ENCODE results near the gene SMYD1. TPM values are rescaled to one million over a fixed set of nuclear protein-coding genes. Genes with fewer than 3 reads are reported as not detected.

SMYD1 gene
- total RNA-seq, 2 donors from 2014 or later: not detected

DNA sequence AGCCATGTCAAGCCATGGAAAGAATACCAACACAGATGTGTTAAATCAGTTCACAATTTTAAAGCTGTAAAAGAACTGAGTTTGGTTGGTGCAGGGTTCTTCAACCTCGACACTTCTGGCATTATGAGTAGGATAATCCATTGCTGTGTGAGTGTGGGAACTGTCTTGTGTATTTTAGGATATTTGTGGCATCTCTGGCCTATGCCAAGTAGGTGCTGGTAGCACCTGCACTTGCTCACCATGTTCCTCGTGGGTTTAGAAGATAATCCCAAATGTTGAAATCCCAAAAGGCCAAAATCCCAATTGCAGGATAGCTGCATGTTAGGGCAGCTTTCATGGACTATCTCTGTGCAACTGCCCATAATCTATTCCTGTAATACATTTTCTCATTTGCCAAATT is 15.8 kb upstream of the SMYD1 start:
- peaks cover 9 to 21% of the 10 kb centered on the region in 2 donors for H3K4me1 ChIP-seq (ENCODE audit: control insufficient read depth in 1 of 2, low read depth in 2 of 2)
- no peaks in the 10 kb centered on the region for H3K9me3 ChIP-seq
- no peak overlapping the region for H3K4me3 ChIP-seq
- TF ChIP-seq, protein P1, sequence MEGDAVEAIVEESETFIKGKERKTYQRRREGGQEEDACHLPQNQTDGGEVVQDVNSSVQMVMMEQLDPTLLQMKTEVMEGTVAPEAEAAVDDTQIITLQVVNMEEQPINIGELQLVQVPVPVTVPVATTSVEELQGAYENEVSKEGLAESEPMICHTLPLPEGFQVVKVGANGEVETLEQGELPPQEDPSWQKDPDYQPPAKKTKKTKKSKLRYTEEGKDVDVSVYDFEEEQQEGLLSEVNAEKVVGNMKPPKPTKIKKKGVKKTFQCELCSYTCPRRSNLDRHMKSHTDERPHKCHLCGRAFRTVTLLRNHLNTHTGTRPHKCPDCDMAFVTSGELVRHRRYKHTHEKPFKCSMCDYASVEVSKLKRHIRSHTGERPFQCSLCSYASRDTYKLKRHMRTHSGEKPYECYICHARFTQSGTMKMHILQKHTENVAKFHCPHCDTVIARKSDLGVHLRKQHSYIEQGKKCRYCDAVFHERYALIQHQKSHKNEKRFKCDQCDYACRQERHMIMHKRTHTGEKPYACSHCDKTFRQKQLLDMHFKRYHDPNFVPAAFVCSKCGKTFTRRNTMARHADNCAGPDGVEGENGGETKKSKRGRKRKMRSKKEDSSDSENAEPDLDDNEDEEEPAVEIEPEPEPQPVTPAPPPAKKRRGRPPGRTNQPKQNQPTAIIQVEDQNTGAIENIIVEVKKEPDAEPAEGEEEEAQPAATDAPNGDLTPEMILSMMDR (IDR thresholded peaks at IDR 0.05): no peak
- no peak for ATAC-seq (ENCODE audit: insufficient number of reproducible peaks, low FRiP score, low read depth)
- H3K36me3 ChIP-seq: no peaks in the 10 kb centered on the region
- no peaks in the 10 kb centered on the region for H3K27me3 ChIP-seq (replicated peaks; ENCODE audit: insufficient read depth)
- H3K27ac ChIP-seq: no peak overlapping the region
- DNase-seq (ENCODE audit: low spot score): no peak

DNA sequence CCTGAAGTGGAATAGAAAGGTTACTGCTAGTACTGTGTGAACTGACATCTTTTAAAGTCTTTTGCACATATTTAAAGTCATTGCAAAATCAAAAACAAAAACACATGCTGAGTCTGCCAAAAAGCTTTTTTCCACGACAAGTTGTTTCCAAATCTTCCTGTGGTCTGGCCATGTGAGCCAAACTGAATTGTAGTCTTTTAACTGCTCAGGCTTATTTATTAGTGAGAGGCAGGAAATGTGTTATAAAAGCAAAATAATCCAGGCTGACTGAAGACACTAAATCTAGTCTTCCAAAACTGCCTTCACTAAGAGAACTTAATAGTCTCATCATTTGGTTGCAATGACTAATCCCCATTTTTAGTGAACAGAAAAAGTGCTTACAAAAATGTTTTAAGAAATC is 14.3 kb upstream of the SMYD1 start:
- Histone ChIP-seq H3K27me3 (replicated peaks; ENCODE audit: insufficient read depth) (no peaks in the 10 kb centered on the region), H3K36me3 (no peaks in the 10 kb centered on the region), H3K4me1 (ENCODE audit: control insufficient read depth in 1 of 2, low read depth in 2 of 2) (peaks cover 9 to 21% of the 10 kb centered on the region in 2 donors), H3K4me3 (no peak overlapping the region), H3K9me3 (no peaks in the 10 kb centered on the region), H3K27ac (no peak overlapping the region)
- no peak for ATAC-seq (ENCODE audit: insufficient number of reproducible peaks, low FRiP score, low read depth)
- TF ChIP-seq, protein P1 (IDR thresholded peaks at IDR 0.05): no peak
- DNase-seq (ENCODE audit: low spot score): no peak

DNA sequence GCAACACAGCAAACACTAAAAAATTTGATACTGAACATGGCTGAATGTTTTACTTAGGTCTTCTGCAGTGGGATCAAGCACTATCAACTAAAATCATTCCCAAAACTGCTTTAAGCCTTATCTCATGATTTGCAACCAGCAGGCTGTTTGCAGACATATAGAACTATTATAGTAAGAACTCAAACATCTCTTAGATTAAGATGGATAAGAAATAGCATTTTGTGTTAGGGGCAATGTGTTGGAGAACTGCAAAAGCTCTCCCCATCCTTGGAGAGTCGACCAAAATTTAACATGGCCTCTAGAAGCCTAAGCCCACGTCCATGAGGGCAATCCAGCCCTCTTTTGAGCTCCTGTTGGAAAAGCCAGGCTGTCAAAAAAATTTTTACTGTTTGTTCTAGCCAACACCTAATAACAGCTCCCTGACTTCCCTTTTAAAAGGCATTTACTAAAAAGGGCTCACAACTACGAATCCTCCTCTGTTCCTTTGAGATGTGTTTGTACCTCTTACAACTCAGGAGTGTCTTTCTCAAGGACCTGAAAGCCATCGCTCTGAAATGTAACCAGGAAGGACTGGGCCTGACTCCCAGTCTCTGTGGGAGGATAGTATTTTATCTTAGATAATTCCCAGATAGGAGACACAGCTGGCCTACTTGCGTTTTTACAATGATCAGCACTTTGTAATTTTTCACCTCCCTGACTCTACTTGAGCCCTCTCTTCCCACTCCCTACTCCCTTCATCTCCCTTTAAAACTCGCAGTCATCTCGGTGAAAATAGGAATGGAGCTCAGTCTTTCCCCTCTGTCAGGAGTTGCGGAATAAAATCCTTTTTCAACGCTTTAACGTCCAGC is 13.5 kb upstream of the SMYD1 start:
- Histone ChIP-seq H3K9me3 (no peaks in the 10 kb centered on the region), H3K27me3 (replicated peaks; ENCODE audit: insufficient read depth) (no peaks in the 10 kb centered on the region), H3K27ac (peak overlapping the region; percentile 92 to 96), H3K36me3 (no peaks in the 10 kb centered on the region), H3K4me1 (ENCODE audit: control insufficient read depth in 1 of 2, low read depth in 2 of 2) (peaks cover 9 to 21% of the 10 kb centered on the region in 2 donors), H3K4me3 (peak overlapping the region; percentile 97)
- TF ChIP-seq, protein P1 (IDR thresholded peaks at IDR 0.05): no peak
- DNase-seq (ENCODE audit: low spot score): no peak
- ATAC-seq (ENCODE audit: insufficient number of reproducible peaks, low FRiP score, low read depth): no peak

DNA sequence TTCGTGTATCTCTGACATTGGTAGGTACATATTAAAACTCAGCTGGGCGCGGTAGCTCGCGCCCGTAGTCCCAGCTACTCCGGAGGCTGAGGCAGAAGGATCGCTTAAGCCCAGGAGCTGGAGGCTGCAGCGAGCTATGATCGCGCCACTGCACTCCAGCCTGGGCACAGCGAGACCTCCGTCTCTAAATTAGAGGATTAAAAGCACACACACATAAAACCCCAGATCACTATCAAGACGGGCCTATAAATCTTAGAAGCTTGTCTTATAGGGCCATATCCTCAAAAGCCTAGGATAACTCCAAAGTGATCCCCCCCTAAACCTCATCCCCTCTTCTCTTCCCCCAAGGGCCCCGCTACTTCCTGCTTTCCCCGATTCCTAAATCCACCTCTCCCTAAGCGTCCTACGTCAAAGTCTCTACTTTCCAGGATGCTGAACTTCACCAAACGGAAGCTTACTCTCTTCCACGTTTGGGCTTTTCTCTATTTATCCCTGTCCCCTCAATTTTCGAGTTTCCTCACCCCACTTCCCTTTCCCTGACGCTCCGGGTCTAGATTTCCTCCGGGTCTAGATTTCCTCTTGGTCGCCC is 12.7 kb upstream of the SMYD1 start:
- Histone ChIP-seq H3K27ac (peak overlapping the region; percentile 92 to 96), H3K36me3 (no peaks in the 10 kb centered on the region), H3K4me1 (ENCODE audit: control insufficient read depth in 1 of 2, low read depth in 2 of 2) (peaks cover 9 to 21% of the 10 kb centered on the region in 2 donors), H3K4me3 (peak overlapping the region; percentile 97), H3K27me3 (replicated peaks; ENCODE audit: insufficient read depth) (no peaks in the 10 kb centered on the region), H3K9me3 (no peaks in the 10 kb centered on the region)
- no peak for ATAC-seq (ENCODE audit: insufficient number of reproducible peaks, low FRiP score, low read depth)
- TF ChIP-seq, protein P1 (IDR thresholded peaks at IDR 0.05): no peak
- no peak for DNase-seq (ENCODE audit: low spot score)

DNA sequence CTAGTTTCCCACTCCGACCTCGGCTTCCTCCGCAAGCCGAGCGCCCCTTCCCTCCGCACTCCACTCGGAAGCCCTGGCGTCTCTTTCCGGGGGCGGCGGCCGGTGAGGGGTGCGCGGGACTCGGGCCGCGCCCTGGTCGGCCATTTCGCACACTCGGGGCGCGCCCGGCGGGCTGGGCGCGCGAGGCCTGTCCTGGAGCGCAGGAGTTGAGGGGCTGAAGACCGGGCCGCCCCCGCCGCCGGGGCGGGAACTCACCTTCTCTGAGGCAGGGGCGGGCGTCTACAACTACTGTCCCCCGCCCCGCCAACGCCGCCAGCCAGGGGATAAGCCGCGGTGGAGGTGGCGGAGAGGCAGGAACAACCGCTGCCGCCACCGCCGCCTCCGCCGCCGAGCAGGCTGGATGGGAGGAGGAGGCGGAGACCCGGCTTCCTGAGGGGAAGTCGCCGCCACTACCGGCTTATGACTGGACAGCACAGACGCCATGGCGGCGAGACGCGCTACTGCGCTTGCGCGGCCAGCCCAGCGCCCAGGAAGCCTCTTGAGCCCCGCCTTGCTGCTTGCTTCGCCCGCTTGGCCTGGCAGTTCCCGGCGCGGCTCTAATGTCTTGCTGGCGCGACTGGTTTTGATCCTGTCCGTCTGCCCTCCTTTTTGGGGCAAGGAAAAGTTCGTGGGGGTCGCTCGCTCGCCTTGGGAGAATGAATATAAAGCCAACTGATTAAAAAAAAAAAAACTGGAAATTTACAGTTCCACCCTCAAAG is 12.1 kb upstream of the SMYD1 start, which contains the start of gene KRCC1:
KRCC1 (minus strand) TSS at position 413 of the 758 bp plus-strand sequence. CDS start 27,220 bp downstream, outside the sequence.
- Histone ChIP-seq H3K27ac (peak within 1 kb of the TSS; percentile 92 to 96), H3K27me3 (replicated peaks; ENCODE audit: insufficient read depth) (no peaks in the 10 kb centered on the region), H3K4me1 (ENCODE audit: control insufficient read depth in 1 of 2, low read depth in 2 of 2) (peaks cover 9 to 21% of the 10 kb centered on the region in 2 donors), H3K4me3 (peak within 1 kb of the TSS; percentile 97), H3K36me3 (no peaks in the 10 kb centered on the region), H3K9me3 (no peaks in the 10 kb centered on the region)
- peak; percentile 96 for ATAC-seq (ENCODE audit: insufficient number of reproducible peaks, low FRiP score, low read depth)
- TF ChIP-seq, protein P1 (IDR thresholded peaks at IDR 0.05): peak; percentile 16
- peak; percentile 79 for DNase-seq (ENCODE audit: low spot score)

All from thoracic aorta (tissue), 2 donors.